HG03378 (cell line): ENCODE data around the gene TNFSF11.

Experiments used
- ATAC-seq: cut with Tn5 transposase; IDR thresholded peaks from one replicate; pipeline ENCODE4 v1.9.1; 2021; ENCODE audit warnings: mild to moderate bottlenecking, moderate library complexity; ENCODE audit not compliant: unreplicated experiment

TNFSF11 gene, protein sequence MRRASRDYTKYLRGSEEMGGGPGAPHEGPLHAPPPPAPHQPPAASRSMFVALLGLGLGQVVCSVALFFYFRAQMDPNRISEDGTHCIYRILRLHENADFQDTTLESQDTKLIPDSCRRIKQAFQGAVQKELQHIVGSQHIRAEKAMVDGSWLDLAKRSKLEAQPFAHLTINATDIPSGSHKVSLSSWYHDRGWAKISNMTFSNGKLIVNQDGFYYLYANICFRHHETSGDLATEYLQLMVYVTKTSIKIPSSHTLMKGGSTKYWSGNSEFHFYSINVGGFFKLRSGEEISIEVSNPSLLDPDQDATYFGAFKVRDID

DNA sequence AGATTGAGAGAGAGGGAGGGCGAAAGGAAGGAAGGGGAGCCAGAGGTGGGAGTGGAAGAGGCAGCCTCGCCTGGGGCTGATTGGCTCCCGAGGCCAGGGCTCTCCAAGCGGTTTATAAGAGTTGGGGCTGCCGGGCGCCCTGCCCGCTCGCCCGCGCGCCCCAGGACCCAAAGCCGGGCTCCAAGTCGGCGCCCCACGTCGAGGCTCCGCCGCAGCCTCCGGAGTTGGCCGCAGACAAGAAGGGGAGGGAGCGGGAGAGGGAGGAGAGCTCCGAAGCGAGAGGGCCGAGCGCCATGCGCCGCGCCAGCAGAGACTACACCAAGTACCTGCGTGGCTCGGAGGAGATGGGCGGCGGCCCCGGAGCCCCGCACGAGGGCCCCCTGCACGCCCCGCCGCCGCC, at the start of gene TNFSF11:
TSS of gene TNFSF11 (plus strand) at position 142 of the 400 bp plus-strand sequence. CDS start at position 294, 152 bp downstream.
- peak; percentile 18 for ATAC-seq

DNA sequence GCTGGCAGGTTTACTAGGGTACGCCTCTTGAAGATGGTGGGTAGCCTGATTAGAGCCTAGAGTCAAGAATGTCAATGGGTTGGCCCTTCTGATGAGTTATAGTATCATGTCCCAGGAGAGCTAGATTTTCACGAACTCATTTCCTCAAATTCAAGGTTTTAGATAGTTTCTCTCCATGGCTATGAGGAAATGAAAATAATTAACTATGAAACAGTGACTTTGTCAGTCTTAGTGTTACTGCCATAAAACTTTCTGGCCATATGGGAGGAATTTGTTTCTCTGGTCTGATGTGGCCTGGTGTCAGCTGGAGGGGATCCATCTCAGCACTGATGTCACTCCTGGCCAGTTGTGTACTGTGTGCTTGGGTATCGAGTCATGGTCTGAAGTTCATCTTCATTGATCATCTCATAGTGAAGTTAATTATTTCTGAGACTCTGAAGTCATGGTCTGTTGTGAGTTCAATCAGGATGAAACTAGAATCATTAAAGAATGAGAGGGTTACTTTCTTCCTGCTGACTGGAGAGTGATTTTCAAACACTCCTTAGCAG, 49.4 kb upstream of the TNFSF11 start:
- ATAC-seq = peak; percentile 78

DNA sequence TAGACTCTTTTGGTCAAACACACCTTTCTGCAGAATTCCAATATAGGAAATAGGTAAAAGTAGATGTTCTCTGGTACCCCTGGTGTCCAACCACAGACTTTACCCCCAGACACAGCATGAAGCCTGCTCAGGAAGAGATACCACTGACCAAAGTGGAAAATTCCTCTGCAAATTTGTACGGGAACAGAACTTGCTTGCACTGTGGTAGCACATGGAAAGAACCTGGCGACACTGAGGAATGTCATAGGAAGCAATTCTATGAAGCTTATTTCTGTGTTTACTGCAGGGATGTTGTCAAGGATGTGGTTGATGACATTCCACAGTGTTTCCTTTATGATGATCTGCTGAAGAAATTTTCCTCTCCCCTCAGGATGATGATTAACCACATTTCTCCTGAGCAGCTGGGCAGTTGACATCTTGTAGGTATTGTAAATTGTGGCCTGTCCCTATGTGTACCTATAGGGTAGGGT, 48.9 kb upstream of the TNFSF11 start:
- no peak for ATAC-seq

DNA sequence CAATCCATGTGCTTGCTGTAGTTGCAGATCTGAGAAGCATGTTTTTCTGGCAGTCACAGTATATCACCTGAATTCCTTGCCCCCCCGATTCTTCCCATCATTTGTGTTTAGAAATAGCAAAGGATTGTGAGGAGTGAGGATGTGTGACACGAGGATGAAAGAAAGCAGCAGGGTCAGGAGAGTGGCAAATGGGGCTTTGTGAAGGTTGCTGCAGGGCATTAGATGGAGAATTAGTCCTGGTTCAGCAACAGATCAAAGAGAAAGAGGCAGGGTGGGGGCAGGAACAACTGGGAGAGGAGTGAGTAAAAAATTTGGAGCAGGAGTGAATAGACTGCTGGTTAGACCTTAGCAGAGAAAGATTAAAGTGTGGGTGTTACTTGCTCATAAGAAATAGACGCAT, 47.7 kb upstream of the TNFSF11 start:
- no peak for ATAC-seq

DNA sequence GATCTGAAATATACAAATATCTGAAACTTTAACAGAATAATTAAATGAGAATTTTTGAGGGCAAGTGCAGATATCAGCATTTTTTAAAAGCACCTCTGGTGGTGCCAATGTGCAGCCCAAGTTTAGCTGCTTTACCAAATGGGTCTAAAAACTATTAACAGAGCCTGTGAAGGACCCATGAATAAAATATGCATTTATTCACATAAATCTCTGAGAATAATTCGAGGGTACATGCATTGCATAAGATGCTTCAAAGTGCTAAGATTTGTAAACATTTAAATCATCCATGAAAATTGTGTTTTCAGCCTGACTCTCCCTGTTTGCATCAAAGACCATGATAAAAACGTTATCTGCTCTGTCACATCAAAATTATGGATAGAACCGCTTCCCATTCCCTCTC, 47.1 kb upstream of the TNFSF11 start:
- ATAC-seq = no peak

DNA sequence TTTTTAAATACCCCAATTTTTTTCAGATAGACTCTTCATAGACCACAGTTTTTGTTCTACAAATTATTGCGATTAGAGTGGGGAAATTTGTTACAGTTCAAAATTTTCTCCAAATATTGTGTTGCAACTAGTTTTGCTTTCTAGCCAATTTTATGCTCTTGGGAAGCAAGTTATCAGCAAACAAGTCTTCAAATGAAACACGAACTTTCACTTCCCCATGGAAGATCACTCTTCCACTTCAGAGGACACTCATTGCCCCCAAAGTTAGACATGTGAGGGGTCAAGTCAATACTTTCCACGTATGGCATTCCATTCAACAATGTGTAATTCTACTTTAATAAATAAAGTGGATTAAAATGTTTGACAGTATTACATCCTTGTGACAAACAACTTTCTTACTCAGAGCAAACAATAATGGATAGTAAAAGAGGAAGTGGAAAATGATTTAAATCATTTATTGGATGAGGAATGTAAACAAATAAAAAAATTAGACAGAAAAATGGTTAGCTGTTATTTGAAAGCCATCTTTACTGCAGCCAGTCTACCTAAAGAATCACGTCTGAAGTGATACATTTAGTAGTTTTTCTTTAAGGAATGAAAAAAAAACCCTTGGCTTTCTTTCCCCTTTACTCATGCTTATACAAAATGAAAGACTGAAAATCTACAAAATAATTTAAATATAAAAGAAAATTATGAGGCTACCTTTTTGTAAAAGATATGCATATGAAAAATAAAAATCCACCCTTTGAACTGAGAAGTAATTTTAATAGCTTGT, 41.2 kb upstream of the TNFSF11 start:
- ATAC-seq = peak; percentile 57

DNA sequence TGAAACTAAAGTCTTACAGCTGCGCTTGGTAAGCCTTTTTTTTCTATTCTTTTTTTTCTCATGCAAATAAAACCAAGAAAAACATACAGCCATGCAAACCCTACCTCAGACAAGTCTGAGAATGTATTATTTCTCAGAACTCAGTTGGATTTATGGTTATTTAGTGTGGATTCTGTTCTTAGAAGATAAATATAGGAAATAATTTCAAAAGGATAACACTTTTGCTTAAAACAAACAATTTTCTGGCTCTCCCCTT, 40.7 kb upstream of the TNFSF11 start:
- no peak for ATAC-seq

DNA sequence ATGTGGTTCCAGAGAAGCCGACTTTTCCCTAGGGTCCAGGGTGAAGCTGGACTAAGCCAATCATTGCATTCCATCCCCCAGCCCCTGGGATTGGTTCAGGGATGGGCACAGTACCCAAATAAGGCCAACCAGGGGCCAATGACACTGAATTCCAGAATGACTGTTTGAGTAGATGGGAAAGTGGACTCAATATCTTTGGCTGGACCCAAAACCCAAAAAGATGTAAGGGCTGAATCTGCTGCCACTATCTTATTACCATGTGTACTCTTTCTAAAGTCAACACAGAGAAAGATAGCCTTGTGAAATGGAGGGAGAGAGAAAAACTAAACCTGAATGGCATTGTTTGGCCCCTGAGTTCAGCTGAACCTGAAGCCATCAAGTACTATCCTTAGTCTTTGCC, 39.2 kb upstream of the TNFSF11 start:
- ATAC-seq = no peak

DNA sequence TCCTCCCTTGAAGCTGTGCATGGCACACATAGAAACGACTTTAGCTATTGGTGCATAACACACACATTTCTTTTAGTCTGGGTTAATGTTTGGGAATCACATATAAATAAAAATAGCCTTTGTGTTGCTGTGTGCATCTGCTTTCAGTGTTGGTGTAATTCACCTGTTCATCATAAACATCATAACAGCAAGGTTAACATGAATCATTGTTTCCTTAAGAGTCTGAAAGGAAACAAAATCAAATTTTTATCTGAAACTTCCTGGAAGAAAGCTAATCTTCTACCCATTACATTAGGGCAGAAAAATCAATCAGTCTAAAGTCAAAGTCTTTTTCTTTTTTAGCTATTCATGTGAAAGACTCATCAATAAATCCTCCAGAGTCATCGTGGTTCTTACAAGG, 35.0 kb upstream of the TNFSF11 start:
- ATAC-seq = no peak

DNA sequence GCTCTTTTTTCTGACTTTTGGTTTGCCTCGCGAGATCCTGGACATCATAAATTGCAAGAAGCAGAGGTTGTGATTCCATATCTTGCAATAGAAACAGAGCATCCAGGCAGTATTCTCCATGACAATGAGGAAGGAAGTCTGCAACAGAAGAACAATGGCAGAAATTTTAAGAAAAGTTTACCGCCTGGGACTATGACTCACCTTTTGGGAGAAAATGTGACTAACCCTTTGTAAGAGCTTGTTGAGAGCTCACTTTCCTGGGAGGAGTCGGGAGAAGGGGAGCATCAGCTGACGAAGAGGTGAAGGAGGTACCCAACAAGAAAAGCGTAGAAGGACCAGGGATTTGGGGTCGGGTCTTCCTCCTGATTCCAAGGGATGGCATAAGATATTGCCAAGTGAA, 34.3 kb upstream of the TNFSF11 start:
- no peak for ATAC-seq

DNA sequence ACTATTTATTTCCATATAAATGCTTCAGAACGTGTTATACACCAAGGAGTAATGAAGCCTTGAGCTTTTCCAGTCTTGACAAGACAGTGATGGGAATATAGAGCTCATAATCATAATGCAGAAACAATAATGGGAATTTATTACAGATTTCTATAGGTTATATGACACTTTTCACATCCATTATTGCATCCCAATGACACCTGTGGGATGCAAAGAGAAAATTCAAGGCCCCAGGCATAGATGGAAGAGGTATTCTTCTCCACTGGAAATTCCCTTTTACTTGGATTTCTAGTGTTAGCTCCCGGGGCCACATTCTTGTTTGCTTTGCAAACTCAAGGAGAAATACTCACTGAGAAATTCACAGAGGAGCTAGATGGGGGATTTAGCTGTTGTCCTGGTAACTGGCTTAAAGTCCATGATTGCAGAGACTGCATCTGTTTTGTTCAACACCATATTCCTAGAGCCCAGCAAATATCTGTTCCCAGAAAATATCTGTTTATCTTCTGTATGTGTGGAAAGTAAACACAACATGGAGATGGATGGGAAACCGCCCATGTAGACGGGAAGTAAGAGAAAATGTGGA, 30.6 kb upstream of the TNFSF11 start:
- no peak for ATAC-seq

DNA sequence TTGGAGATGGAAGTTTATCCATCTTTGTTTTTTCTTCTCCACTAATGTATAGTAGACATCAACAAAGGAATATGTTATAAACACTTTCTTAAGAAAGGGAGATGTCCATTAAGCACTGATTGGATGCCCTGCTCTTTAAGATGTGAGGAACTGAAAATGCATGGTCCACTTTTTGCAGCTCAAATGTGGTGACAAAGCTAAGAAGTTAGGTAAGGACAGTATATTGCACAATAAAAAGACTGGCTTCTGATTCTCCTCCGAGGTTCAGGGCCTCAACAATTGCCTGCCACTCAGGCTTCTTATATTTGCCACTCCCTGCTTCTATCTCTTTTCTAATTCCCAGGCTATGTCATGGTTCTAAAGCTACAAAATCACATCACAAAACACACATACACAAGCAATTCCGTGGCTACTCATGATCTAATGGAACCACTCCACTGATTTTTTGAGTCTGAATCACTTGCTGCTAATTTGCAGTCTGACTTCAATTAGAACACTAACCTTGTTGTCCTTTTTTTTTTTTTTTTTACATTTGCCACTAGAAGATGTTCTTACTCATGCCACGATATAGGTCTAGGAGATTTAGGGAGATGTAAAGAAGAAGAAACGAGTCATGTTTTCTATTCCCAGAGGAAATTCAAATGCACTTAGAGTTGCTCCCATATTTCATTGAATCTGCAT, 29.6 kb upstream of the TNFSF11 start:
- no peak for ATAC-seq

DNA sequence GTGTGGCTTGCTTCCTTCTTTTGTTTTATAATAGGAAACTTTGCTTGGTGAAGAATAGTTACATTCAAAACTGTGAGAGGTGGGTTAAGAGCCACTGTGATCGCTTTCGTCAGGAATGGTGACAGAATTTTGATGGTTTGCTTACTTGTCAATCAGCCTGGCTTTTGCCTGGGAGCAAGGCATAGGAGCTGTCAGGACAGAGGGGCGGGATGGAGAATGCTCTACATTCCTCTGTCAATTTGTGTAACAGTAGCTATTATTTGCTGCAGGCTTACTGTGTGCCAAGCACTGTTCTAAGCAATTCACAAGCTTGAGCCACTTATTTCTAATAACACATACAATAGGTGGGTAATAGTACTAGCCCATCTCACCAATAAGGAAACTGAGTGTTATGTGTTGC, 28.1 kb upstream of the TNFSF11 start:
- ATAC-seq = no peak

DNA sequence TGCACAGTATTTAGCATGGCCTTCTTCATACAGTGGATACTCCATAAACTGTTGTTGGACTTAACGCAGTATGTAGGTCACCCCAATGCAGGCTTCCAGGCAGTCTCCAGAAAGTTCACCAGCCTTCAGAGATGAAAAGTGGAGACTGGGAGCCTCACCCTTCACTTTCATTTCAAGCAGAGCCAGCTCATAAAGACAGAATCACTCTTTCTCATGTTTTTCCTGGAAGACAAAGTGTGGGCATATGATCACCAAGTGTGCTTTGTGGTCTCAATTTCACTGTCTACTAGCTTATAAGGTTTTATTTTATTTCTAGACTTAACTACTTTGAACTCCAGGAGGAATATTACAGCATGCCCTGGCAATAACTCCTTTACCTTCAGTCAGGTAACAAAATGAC, 26.3 kb upstream of the TNFSF11 start:
- no peak for ATAC-seq

DNA sequence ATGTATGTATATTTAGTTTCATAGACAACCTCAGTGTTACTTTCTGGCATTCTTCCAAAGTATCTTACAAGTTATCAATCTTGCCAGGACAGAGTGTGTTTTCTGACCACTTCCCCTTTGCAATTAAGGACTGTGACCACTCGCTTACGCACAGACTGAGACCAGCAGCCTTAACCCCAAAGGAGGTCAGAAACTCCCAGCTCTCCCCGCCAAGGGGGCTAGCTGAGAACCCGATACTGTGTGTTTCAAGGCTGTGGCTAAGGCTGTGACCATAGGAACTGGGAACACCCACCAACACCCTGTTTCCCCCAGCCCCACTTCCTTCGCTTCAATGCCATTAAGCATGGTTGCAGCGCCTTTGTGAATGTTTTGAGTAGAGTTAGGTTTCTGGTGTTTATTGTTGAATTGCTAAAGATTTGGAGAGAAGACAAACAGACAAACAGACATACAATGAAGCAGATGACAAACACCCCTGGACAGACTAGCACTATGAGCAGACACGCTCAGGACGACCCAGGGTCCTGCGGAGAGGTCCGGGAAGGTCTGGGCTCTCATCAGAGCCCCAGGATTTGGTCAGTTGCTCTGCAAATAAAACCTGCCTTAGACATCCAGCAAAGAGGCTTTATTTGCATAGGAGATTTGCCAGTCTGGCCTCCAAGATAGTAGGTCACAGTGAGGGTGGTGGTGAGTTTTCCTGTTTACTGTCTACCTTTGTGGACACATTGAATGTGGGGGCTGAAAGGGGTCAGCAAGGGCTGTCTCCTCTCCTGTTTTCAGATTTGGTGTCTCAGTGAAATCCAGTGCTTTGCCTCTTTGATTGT, 25.0 kb upstream of the TNFSF11 start:
- ATAC-seq = peak; percentile 92

DNA sequence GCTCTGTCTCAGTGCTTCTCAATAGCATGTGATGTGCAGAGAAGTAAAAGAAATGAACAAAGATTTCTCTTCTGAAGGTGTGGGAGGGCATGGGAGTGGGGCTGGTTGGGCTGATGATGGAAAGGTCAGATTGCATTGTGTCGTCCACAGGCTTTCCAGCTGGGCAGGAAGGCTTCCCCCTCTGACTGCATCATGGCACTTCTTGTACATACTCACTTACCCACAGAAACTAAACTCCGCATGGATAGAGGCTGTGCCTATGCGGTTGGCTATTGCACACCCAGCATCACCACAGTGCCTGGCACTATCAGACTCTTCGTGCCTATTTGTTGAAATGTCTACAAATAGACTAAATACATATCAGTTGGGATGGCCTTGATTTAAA, 24.4 kb upstream of the TNFSF11 start:
- peak; percentile 16 for ATAC-seq

DNA sequence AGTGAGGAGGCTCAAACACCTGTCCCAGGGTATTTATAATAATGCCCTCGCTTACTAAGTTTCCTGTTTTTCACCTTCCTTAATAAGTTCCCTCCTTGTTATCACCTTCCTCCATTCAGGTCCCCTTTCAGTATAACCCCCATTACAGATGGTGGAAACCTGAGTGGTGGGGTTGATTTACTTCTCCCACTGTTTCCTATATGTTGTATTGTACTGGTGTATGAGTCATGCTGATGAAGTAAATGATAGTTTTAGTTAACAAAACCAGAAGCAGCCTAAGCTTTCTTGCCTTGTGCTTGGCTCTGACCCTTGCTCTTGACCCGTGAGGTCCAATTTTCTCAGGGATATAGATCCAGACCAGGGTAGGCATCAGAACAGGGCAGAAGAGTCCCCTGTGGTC, 22.3 kb upstream of the TNFSF11 start:
- no peak for ATAC-seq

DNA sequence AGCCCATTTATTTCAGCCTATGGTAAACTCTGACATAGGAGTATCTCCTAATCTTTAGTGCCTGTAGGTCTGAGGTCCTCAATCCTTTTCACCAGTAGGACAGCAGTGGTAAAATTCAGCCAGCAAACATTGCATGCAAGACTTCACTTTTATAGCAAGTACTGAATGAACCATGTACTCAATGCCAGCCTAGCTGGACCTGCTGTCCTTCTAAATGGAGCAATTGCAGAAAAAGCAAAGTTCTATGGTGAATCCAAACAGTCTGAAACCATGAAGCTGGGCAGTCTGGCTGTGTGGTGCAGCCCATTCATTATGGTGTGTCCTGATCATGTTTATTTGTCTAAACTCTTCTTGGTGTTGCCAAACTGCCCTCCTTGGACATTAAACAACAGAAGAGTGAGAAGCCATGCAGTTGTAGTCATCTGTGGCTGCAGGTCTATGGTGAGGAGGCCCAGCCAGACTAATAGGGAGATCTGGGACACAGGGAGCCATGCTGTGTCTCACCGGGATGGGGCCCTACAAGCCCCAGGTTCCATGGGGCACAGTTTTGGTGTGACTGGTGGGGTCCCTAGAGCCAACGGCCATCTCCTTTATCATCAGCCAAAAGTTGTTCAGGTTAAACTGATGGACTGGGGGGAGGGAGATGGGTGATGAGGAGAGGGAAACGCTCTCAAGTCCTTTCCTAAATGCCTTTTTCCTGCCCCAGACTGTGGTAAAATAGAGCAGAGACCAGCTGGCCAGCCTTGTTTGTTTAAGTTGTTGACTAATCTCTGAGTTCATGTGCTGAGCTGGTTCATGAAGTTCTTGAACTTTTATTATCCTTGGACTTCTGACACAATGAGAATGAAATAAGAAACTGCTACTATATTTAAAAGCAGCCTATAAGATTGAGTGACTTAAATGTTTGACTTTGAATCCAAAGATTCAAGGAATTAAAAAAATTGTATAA, 20.6 kb upstream of the TNFSF11 start:
- ATAC-seq = no peak

DNA sequence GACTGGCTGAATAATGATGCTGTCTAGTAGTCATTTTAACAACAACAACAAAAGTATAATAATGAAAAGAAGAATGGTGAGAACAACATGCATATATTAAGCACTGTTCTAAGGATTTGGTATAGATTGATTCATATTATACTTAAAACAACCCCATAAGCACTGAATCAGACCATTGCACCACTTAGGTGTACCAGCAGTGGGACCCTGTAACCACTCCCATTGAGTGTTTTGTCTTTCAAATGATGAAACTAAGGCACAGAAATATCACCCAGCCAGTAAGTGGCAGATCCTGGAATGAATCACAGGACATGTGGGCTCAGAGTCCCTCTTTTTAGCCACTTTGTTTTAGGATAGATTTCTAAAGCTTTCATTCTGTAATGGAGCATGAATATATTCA, 14.9 kb upstream of the TNFSF11 start:
- ATAC-seq = no peak
